Esophagus (tissue), 2 donors: ENCODE measurements around the gene GLRA2. TPM values are rescaled to one million over a fixed set of nuclear protein-coding genes. Genes with fewer than 3 reads are reported as not detected.

Experiments
- H3K27ac ChIP-seq, 2 donors: one replicate each; pipeline ENCODE4 v1.5.1; 2013; ENCODE audit warnings: low read depth in 2 of 2, mild to moderate bottlenecking in 2 of 2, inconsistent platforms in 1 of 2, low read length in 1 of 2, moderate library complexity in 1 of 2
- H3K27me3 ChIP-seq, 2 donors: one replicate each; pipeline ENCODE4 v1.6.1; 2013; ENCODE audit warnings: low read length in 2 of 2, control low read depth in 1 of 2, mild to moderate bottlenecking in 1 of 2; ENCODE audit not compliant: insufficient read depth in 2 of 2, control insufficient read depth in 1 of 2
- H3K36me3 ChIP-seq, 2 donors: one replicate each; pipeline ENCODE4 v1.6.1; 2013; ENCODE audit warnings: low read length in 1 of 2; ENCODE audit not compliant: control insufficient read depth in 2 of 2, insufficient read depth in 2 of 2
- H3K4me1 ChIP-seq, 2 donors: one replicate each; pipeline ENCODE4 v1.6.1; 2013; ENCODE audit warnings: low read length in 1 of 2; ENCODE audit not compliant: control insufficient read depth in 2 of 2, insufficient read depth in 2 of 2
- H3K4me3 ChIP-seq, 2 donors: one replicate each; pipeline ENCODE4 v1.5.1; 2013; ENCODE audit warnings: low read length in 2 of 2, mild to moderate bottlenecking in 2 of 2, low read depth in 1 of 2, moderate library complexity in 1 of 2
- H3K9me3 ChIP-seq, 2 donors: one replicate each; pipeline ENCODE4 v1.6.1; 2013; ENCODE audit warnings: mild to moderate bottlenecking in 2 of 2, low read depth in 1 of 2, low read length in 1 of 2, moderate library complexity in 1 of 2; ENCODE audit not compliant: control insufficient read depth in 2 of 2, insufficient read depth in 1 of 2
- WGBS, 2 donors: extraction: QIAGEN DNeasy Blood & Tissue Kit; methylation state at CpG; one replicate each; pipeline ENCODE4 v1.1.7; 2013; 5-methylcytosine and 5-hydroxymethylcytosine counted together
- polyA plus RNA-seq, 2 donors: library from polyadenylated mRNA; stranded (reverse); fragments of 200-250 nt; gene quantifications; one replicate each; pipeline ENCODE4 v1.2.3, GENCODE V29; 2013
- donor health status: healthy with polysubstance abuse.
- donor health status: Bipolar disorder and iron deficiency.

GLRA2 gene
- polyA plus RNA-seq, 2 donors, result not detected

- no peaks in the 10 kb centered on the region for H3K4me1 ChIP-seq
- H3K27me3 ChIP-seq, result no peaks in the 10 kb centered on the region
- no peak overlapping the region for H3K4me3 ChIP-seq
- H3K36me3 ChIP-seq, result no peaks in the 10 kb centered on the region
- WGBS, 2 donors, result 72 to 73% methylated on average over 2 of the region's 2 CpGs
- no peaks in the 10 kb centered on the region for H3K9me3 ChIP-seq
- H3K27ac ChIP-seq, result no peak overlapping the region
Measured at GRCh38 chrX:14718403-14718802, 189.1 kb downstream of the GLRA2 start.

GRCh38 chrX:14729058-14729457 is 199.7 kb downstream of the GLRA2 start:
- no peaks in the 10 kb centered on the region for H3K36me3 ChIP-seq
- no peak overlapping the region for H3K4me3 ChIP-seq
- H3K9me3 ChIP-seq, result no peaks in the 10 kb centered on the region
- no peaks in the 10 kb centered on the region for H3K27me3 ChIP-seq
- H3K4me1 ChIP-seq, result no peaks in the 10 kb centered on the region
- WGBS, 2 donors, result 64 to 79% methylated on average over 1 of the region's 1 CpG
- H3K27ac ChIP-seq, result no peak overlapping the region

- WGBS, 2 donors, result 76 to 85% methylated on average over 4 of the region's 4 CpGs
- no peaks in the 10 kb centered on the region for H3K4me1 ChIP-seq
- no peaks in the 10 kb centered on the region for H3K27me3 ChIP-seq
- H3K36me3 ChIP-seq, result no peaks in the 10 kb centered on the region
- H3K4me3 ChIP-seq, result no peak overlapping the region
- no peaks in the 10 kb centered on the region for H3K9me3 ChIP-seq
- no peak overlapping the region for H3K27ac ChIP-seq
Measured at GRCh38 chrX:14738643-14739042, 209.3 kb downstream of the GLRA2 start.

GRCh38 chrX:14753441-14753840 is 224.1 kb downstream of the GLRA2 start:
- no peaks in the 10 kb centered on the region for H3K27me3 ChIP-seq
- H3K4me1 ChIP-seq, result no peaks in the 10 kb centered on the region
- peaks cover 0 to 10% of the 10 kb centered on the region in 2 donors for H3K9me3 ChIP-seq
- H3K36me3 ChIP-seq, result no peaks in the 10 kb centered on the region
- H3K27ac ChIP-seq, result no peak overlapping the region
- 74 to 90% methylated on average over 4 of the region's 4 CpGs for WGBS, 2 donors
- no peak overlapping the region for H3K4me3 ChIP-seq

GRCh38 chrX:14758029-14758491 is 228.7 kb downstream of the GLRA2 start:
- Histone ChIP-seq H3K36me3 (no peaks in the 10 kb centered on the region), H3K27ac (no peak overlapping the region), H3K9me3 (peaks cover 0 to 11% of the 10 kb centered on the region in 2 donors), H3K4me3 (no peak overlapping the region), H3K27me3 (no peaks in the 10 kb centered on the region), H3K4me1 (no peaks in the 10 kb centered on the region)
- 73 to 86% methylated on average over 6 of the region's 6 CpGs for WGBS, 2 donors

- H3K27me3 ChIP-seq, result no peaks in the 10 kb centered on the region
- 56 to 57% methylated on average over 3 of the region's 3 CpGs for WGBS, 2 donors
- H3K4me3 ChIP-seq, result no peak overlapping the region
- no peaks in the 10 kb centered on the region for H3K36me3 ChIP-seq
- H3K27ac ChIP-seq, result no peak overlapping the region
- no peaks in the 10 kb centered on the region for H3K4me1 ChIP-seq
- H3K9me3 ChIP-seq, result peaks cover 0 to 6% of the 10 kb centered on the region in 2 donors
Measured at GRCh38 chrX:14775416-14775815, 246.1 kb downstream of the GLRA2 start.

GRCh38 chrX:14776901-14777300 is 247.6 kb downstream of the GLRA2 start:
- WGBS, 2 donors, result 66 to 87% methylated on average over 2 of the region's 2 CpGs
- Histone ChIP-seq H3K4me1 (no peaks in the 10 kb centered on the region), H3K27ac (no peak overlapping the region), H3K4me3 (no peak overlapping the region), H3K27me3 (no peaks in the 10 kb centered on the region), H3K9me3 (peaks cover 0 to 6% of the 10 kb centered on the region in 2 donors), H3K36me3 (no peaks in the 10 kb centered on the region)

- WGBS, 2 donors, result 27 to 73% methylated on average over 2 of the region's 2 CpGs
- Histone ChIP-seq H3K4me3 (no peak overlapping the region), H3K27ac (no peak overlapping the region), H3K36me3 (no peaks in the 10 kb centered on the region), H3K9me3 (peaks cover 0 to 3% of the 10 kb centered on the region in 2 donors), H3K27me3 (no peaks in the 10 kb centered on the region), H3K4me1 (no peaks in the 10 kb centered on the region)
Measured at GRCh38 chrX:14777525-14777924, 248.2 kb downstream of the GLRA2 start.

GRCh38 chrX:14779580-14779979 is 250.2 kb downstream of the GLRA2 start:
- WGBS, 2 donors, result 89 to 92% methylated on average over 1 of the region's 1 CpG
- no peaks in the 10 kb centered on the region for H3K27me3 ChIP-seq
- H3K4me1 ChIP-seq, result no peaks in the 10 kb centered on the region
- no peaks in the 10 kb centered on the region for H3K9me3 ChIP-seq
- no peaks in the 10 kb centered on the region for H3K36me3 ChIP-seq
- no peak overlapping the region for H3K4me3 ChIP-seq
- H3K27ac ChIP-seq, result no peak overlapping the region
